GM12878 (cell line): ENCODE data around the gene CREB5. TPM values are rescaled to one million over a fixed set of nuclear protein-coding genes. Genes with fewer than 3 reads are reported as not detected.

Experiments
- BHLHE40 ChIP-seq, 2 experiments: fragments of 450-650 bp in 1 of 2; IDR thresholded peaks; 2 replicates each; pipeline ENCODE4 v1.6.1; 2011 to 2017; ENCODE audit warnings: low read depth in 2 of 2, borderline replicate concordance in 1 of 2, improper control_type of control experiment in 1 of 2, low read length in 1 of 2, mild to moderate bottlenecking in 1 of 2
- CHD2 ChIP-seq: IDR thresholded peaks from 2 replicates; pipeline ENCODE4 v1.6.1; 2011; ENCODE audit warnings: low read depth, low read length, improper control_type of control experiment, borderline replicate concordance
- EGR1 ChIP-seq, 2 experiments: IDR thresholded peaks; 1 replicate in 1 of 2; 2 replicates in 1 of 2; pipeline ENCODE4 v1.6.1; 2011 to 2012; ENCODE audit warnings: low read depth in 2 of 2, low read length in 2 of 2, borderline replicate concordance in 1 of 2, mild to moderate bottlenecking in 1 of 2, moderate library complexity in 1 of 2
- ETV6 ChIP-seq, 2 experiments: fragments of 450-650 bp in 1 of 2; IDR thresholded peaks in 1 of 2; conservative IDR thresholded peaks in 1 of 2; 2 replicates each; pipeline ENCODE4 v1.6.1; 2014; ENCODE audit warnings: antibody characterized with exemption in 1 of 2, borderline replicate concordance in 1 of 2, low read depth in 1 of 2, mild to moderate bottlenecking in 1 of 2, moderate library complexity in 1 of 2
- NFIC ChIP-seq: IDR thresholded peaks from 2 replicates; pipeline ENCODE4 v1.6.1; 2012; ENCODE audit warnings: low read depth, mild to moderate bottlenecking, inconsistent platforms, low read length, moderate library complexity
- PBX3 ChIP-seq: IDR thresholded peaks from 2 replicates; pipeline ENCODE4 v1.6.1; 2011; ENCODE audit warnings: mild to moderate bottlenecking, low read depth, low read length, moderate library complexity; ENCODE audit not compliant: insufficient replicate concordance
- RBBP5 ChIP-seq: fragments of 200-600 bp; sonication (generic); conservative IDR thresholded peaks from 2 replicates; pipeline ENCODE4 v1.6.1; 2016
- RUNX3 ChIP-seq: IDR thresholded peaks from 2 replicates; pipeline ENCODE4 v1.6.1; 2012; ENCODE audit warnings: low read length, inconsistent platforms
- SMC3 ChIP-seq: IDR thresholded peaks from 2 replicates; pipeline ENCODE4 v1.6.1; 2011; ENCODE audit warnings: low read length, improper control_type of control experiment, borderline replicate concordance
- ZNF207 ChIP-seq: fragments of 450-650 bp; IDR thresholded peaks from 2 replicates; pipeline ENCODE4 v1.6.1; 2014; ENCODE audit warnings: antibody characterized with exemption, mild to moderate bottlenecking, borderline replicate concordance
- polyA plus RNA-seq, 11 experiments: library from polyadenylated mRNA; depleted of rRNA in 4 of 11; unstranded in 6 of 11; stranded (reverse) in 5 of 11; fragments of >200 nt; fragmentation: Nextera tagmentation in 4 of 11; fragmentation: Illumina TruSeq in 1 of 11; extraction: Ambion mirVana in 4 of 11; extraction: Trizol in 1 of 11; gene quantifications; 1 replicate in 1 of 11; 2 replicates in 10 of 11; pipeline versions ENCODE4 v1.2.1 to v1.2.3, GENCODE V29; 2011 to 2016; ENCODE audit warnings: inconsistent platforms in 2 of 11, missing spikeins in 2 of 11, low read depth in 1 of 11
- total RNA-seq, 4 experiments: library from RNA; depleted of rRNA in 3 of 4; stranded (reverse); fragments of >200 nt in 3 of 4; fragmentation: Illumina TruSeq in 1 of 4; extraction: Trizol in 1 of 4; gene quantifications; 2 replicates each; pipeline versions ENCODE4 v1.2.1 to v1.2.3, GENCODE V29; 2013 to 2021
- TF ChIP-seq, protein P1 (sequence below): fragments of 450-650 bp; IDR thresholded peaks from 2 replicates; pipeline ENCODE4 v1.6.1; 2017; ENCODE audit warnings: mild to moderate bottlenecking
- TF ChIP-seq, protein P2 (sequence below): fragments of 450-650 bp; formaldehyde crosslinking; IDR thresholded peaks from 2 replicates; pipeline ENCODE4 v1.4.0; 2022; ENCODE audit warnings: mild to moderate bottlenecking, moderate library complexity
- TF ChIP-seq, protein P3 (sequence below): IDR thresholded peaks from 2 replicates; pipeline ENCODE4 v1.6.1; 2012; ENCODE audit warnings: low read depth, low read length, improper control_type of control experiment

CREB5 gene
- total and polyA plus RNA-seq, 10 of the 15 experiments (the other 5 are each of a cell fraction or from before 2014, with no cell fraction given), result 12.9 to 74.1 (median 53.0) TPM

DNA sequence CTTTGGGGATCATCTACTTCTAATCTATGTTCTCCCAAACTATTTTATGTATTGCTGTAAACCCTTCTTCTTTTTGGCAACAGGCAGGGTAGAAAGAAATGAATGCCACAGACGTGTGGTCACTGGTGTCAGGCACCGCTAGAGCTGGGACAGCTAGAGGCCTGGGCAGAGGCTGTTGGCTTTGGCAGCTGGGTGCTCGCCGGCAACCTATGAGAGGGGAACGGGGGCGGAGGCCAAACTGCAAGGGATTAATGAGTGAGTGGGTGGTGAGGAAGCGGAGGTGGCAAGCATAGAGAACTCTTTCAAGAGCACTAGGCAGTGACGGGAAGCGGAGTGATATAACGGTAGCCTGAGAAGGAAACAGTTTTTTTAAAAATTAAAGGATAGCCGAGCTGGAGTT lies 78.5 kb downstream of the CREB5 start (continued):
- TF ChIP-seq, protein P1, sequence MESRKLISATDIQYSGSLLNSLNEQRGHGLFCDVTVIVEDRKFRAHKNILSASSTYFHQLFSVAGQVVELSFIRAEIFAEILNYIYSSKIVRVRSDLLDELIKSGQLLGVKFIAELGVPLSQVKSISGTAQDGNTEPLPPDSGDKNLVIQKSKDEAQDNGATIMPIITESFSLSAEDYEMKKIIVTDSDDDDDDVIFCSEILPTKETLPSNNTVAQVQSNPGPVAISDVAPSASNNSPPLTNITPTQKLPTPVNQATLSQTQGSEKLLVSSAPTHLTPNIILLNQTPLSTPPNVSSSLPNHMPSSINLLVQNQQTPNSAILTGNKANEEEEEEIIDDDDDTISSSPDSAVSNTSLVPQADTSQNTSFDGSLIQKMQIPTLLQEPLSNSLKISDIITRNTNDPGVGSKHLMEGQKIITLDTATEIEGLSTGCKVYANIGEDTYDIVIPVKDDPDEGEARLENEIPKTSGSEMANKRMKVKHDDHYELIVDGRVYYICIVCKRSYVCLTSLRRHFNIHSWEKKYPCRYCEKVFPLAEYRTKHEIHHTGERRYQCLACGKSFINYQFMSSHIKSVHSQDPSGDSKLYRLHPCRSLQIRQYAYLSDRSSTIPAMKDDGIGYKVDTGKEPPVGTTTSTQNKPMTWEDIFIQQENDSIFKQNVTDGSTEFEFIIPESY, result peak; percentile 84
- no peak for TF ChIP-seq PBX3
- no peak for TF ChIP-seq SMC3
- no peak for TF ChIP-seq NFIC
- TF ChIP-seq, protein P2, sequence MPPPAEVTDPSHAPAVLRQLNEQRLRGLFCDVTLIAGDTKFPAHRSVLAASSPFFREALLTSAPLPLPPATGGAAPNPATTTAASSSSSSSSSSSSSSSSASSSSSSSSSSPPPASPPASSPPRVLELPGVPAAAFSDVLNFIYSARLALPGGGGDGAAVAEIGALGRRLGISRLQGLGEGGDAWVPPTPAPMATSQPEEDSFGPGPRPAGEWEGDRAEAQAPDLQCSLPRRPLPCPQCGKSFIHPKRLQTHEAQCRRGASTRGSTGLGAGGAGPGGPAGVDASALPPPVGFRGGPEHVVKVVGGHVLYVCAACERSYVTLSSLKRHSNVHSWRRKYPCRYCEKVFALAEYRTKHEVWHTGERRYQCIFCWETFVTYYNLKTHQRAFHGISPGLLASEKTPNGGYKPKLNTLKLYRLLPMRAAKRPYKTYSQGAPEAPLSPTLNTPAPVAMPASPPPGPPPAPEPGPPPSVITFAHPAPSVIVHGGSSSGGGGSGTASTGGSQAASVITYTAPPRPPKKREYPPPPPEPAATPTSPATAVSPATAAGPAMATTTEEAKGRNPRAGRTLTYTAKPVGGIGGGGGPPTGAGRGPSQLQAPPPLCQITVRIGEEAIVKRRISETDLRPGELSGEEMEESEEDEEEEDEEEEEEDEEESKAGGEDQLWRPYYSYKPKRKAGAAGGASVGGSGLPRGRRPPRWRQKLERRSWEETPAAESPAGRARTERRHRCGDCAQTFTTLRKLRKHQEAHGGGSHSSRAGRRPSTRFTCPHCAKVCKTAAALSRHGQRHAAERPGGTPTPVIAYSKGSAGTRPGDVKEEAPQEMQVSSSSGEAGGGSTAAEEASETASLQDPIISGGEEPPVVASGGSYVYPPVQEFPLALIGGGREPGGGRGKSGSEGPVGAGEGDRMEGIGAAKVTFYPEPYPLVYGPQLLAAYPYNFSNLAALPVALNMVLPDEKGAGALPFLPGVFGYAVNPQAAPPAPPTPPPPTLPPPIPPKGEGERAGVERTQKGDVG (CRISPR knock-in tag), result no peak
- TF ChIP-seq RBBP5, result no peak
- peak in 1 of 2 experiments; percentile 57; a peak in 2 of 4 replicates for TF ChIP-seq ETV6 (conservative IDR thresholded peaks at IDR 0.05 in 1 of 2, IDR thresholded peaks at IDR 0.05 in 1 of 2; ENCODE audit: borderline replicate concordance in 1 of 2, low read depth in 1 of 2)
- no peak for TF ChIP-seq ZNF207
- TF ChIP-seq RUNX3, result peak; percentile 30; the same call in 1 of the 2 replicates
- TF ChIP-seq BHLHE40 (IDR thresholded peaks at IDR 0.05; ENCODE audit: borderline replicate concordance in 1 of 2, low read depth in 2 of 2, low read length in 1 of 2), result no peak
- TF ChIP-seq EGR1 (IDR thresholded peaks at IDR 0.05; ENCODE audit: borderline replicate concordance in 1 of 2, low read depth in 2 of 2, low read length in 2 of 2), result peak in 1 of 2 experiments; percentile 60; a peak in 1 of 3 replicates
- TF ChIP-seq, protein P3, sequence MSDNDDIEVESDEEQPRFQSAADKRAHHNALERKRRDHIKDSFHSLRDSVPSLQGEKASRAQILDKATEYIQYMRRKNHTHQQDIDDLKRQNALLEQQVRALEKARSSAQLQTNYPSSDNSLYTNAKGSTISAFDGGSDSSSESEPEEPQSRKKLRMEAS, result no peak
- TF ChIP-seq CHD2, result no peak
- TF ChIP-seq, all 136 proteins: peak for 4
